K562 (cell line): ENCODE results near the gene FGR. TPM values are rescaled to one million over a fixed set of nuclear protein-coding genes. Genes with fewer than 3 reads are reported as not detected.

Source experiments
- BCOR ChIP-seq: fragments of 450-650 bp; IDR thresholded peaks from 2 replicates; pipeline ENCODE4 v1.6.1; 2016
- CREB5 ChIP-seq: fragments of 250-450 bp; sonication (Bioruptor Pico); IDR thresholded peaks from 2 replicates; pipeline ENCODE4 v1.5.0; 2020; ENCODE audit warnings: mild to moderate bottlenecking
- E2F4 ChIP-seq: sonication (generic); formaldehyde crosslinking; IDR thresholded peaks from 2 replicates; pipeline ENCODE4 v1.8.0; 2022; ENCODE audit warnings: mild to moderate bottlenecking, low read depth, missing genetic modification reagents
- ELK3 ChIP-seq: fragments of 450-650 bp; formaldehyde crosslinking; IDR thresholded peaks from 2 replicates; pipeline ENCODE4 v1.4.0; 2020; ENCODE audit warnings: mild to moderate bottlenecking
- GMEB1 ChIP-seq: fragments of 250-450 bp; sonication (Bioruptor Pico); IDR thresholded peaks from 2 replicates; pipeline ENCODE4 v1.4.0; 2020; ENCODE audit warnings: mild to moderate bottlenecking
- HEY1 ChIP-seq: fragments of 250-450 bp; sonication (Bioruptor Pico); IDR thresholded peaks from 2 replicates; pipeline ENCODE4 v1.5.0; 2020; ENCODE audit warnings: mild to moderate bottlenecking, moderate library complexity, borderline replicate concordance
- HIVEP1 ChIP-seq: fragments of 250-450 bp; sonication (Bioruptor Pico); IDR thresholded peaks from 2 replicates; pipeline ENCODE4 v1.4.0; 2020; ENCODE audit warnings: mild to moderate bottlenecking
- HNRNPH1 ChIP-seq: fragments of 200-400 bp; formaldehyde crosslinking; optimal IDR thresholded peaks from 2 replicates; pipeline ENCODE3; 2017; ENCODE audit warnings: low read depth, mild to moderate bottlenecking, low read length, moderate library complexity
- HNRNPUL1 ChIP-seq: fragments of 200-400 bp; formaldehyde crosslinking; IDR thresholded peaks from 2 replicates; pipeline ENCODE4 v1.6.1; 2017; ENCODE audit warnings: low read length
- LARP7 ChIP-seq: fragments of 450-650 bp; IDR thresholded peaks from 2 replicates; pipeline ENCODE4 v1.6.1; 2016
- NRF1 ChIP-seq, 2 experiments: fragments of 450-650 bp; IDR thresholded peaks in 1 of 2; conservative IDR thresholded peaks in 1 of 2; 2 replicates each; pipeline ENCODE4 v1.6.1; 2014; ENCODE audit warnings: mild to moderate bottlenecking in 2 of 2
- POLR2AphosphoS5 ChIP-seq: IDR thresholded peaks from 2 replicates; pipeline ENCODE4 v1.6.1; 2011; ENCODE audit warnings: mild to moderate bottlenecking, low read depth, low read length, moderate library complexity; ENCODE audit not compliant: control insufficient read depth, insufficient read depth
- PYGO2 ChIP-seq: fragments of 450-650 bp; IDR thresholded peaks from 2 replicates; pipeline ENCODE4 v1.6.1; 2016; ENCODE audit warnings: mild to moderate bottlenecking, missing genetic modification characterization, moderate library complexity, missing compliant biosample characterization
- RHOXF2B ChIP-seq: fragments of 250-450 bp; sonication (Bioruptor Pico); conservative IDR thresholded peaks from 2 replicates; pipeline ENCODE4 v1.5.1; 2021
- SIN3B ChIP-seq: fragments of 450-650 bp; IDR thresholded peaks from 2 replicates; pipeline ENCODE4 v1.6.1; 2017; ENCODE audit warnings: low read depth, mild to moderate bottlenecking, moderate library complexity
- SMARCA5 ChIP-seq: fragments of 450-650 bp; IDR thresholded peaks from 2 replicates; pipeline ENCODE4 v1.6.1; 2016
- SMARCB1 ChIP-seq: IDR thresholded peaks from 2 replicates; pipeline ENCODE4 v1.6.1; 2011; ENCODE audit warnings: improper control_type of control experiment, low read depth; ENCODE audit not compliant: insufficient read length
- SMARCC2 ChIP-seq: fragments of 450-650 bp; IDR thresholded peaks from 2 replicates; pipeline ENCODE4 v1.6.1; 2017; ENCODE audit warnings: antibody characterized with exemption, moderate library complexity, mild to moderate bottlenecking, low read depth
- ZNF121 ChIP-seq: sonication (generic); formaldehyde crosslinking; conservative IDR thresholded peaks from 2 replicates; pipeline ENCODE4 v1.8.0; 2022; ENCODE audit warnings: missing genetic modification reagents
- ZNF134 ChIP-seq: fragments of 250-450 bp; sonication (Bioruptor Pico); conservative IDR thresholded peaks from 2 replicates; pipeline ENCODE4 v1.4.0; 2020
- ZNF224 ChIP-seq: sonication (generic); formaldehyde crosslinking; IDR thresholded peaks from 2 replicates; pipeline ENCODE4 v1.8.0; 2022; ENCODE audit warnings: mild to moderate bottlenecking, missing genetic modification reagents
- ZNF274 ChIP-seq: IDR thresholded peaks from 2 replicates; pipeline ENCODE4 v1.6.1; 2011; ENCODE audit warnings: low read depth, mild to moderate bottlenecking, low read length, moderate library complexity, borderline replicate concordance
- ZNF561 ChIP-seq: fragments of 450-650 bp; formaldehyde crosslinking; conservative IDR thresholded peaks from 2 replicates; pipeline ENCODE4 v1.4.0; 2020; ENCODE audit warnings: mild to moderate bottlenecking, moderate library complexity
- ZNF584 ChIP-seq: fragments of 200-800 bp; sonication (Bioruptor generic); IDR thresholded peaks from 2 replicates; pipeline ENCODE4 v1.6.1; 2016; ENCODE audit warnings: low read depth, mild to moderate bottlenecking, missing genetic modification characterization, missing compliant biosample characterization
- ZNF77 ChIP-seq: fragments of 250-450 bp; sonication (Bioruptor Pico); IDR thresholded peaks from 2 replicates; pipeline ENCODE4 v1.5.0; 2020
- polyA plus RNA-seq, 8 experiments: library from polyadenylated mRNA; depleted of rRNA in 4 of 8; stranded (reverse) in 5 of 8; unstranded in 3 of 8; fragments of >200 nt; fragmentation: Nextera tagmentation in 2 of 8; fragmentation: Illumina TruSeq in 1 of 8; extraction: Ambion mirVana in 2 of 8; extraction: Trizol in 1 of 8; gene quantifications; 2 replicates each; pipeline versions ENCODE4 v1.2.1 to v1.2.3, GENCODE V29; 2011 to 2014; ENCODE audit warnings: inconsistent platforms in 1 of 8, missing spikeins in 1 of 8
- total RNA-seq, 7 experiments: library from RNA; depleted of rRNA in 6 of 7; stranded (reverse); fragments of >200 nt in 6 of 7; fragmentation: Illumina TruSeq in 2 of 7; extraction: Trizol in 2 of 7; gene quantifications; 2 replicates each; pipeline versions ENCODE4 v1.2.1 to v1.2.3, GENCODE V29; 2011 to 2021; ENCODE audit warnings: low replicate concordance in 1 of 7
- TF ChIP-seq, protein P1 (sequence below): sonication (generic); formaldehyde crosslinking; IDR thresholded peaks from 2 replicates; pipeline ENCODE4 v1.8.0; 2022; ENCODE audit warnings: mild to moderate bottlenecking, missing genetic modification reagents

FGR gene
- total and polyA plus RNA-seq, 9 of the 15 experiments (the other 6 are each of a cell fraction or from before 2014, with no cell fraction given) = 0.04 to 0.11 TPM; not detected in 7

GRCh38 chr1:27666791-27667254 is 31.8 kb upstream of the FGR start (continued):
- TF ChIP-seq POLR2AphosphoS5 (no peak), PYGO2 (no peak), RHOXF2B (CRISPR knock-in tag) (no peak), SIN3B (no peak), HIVEP1 (CRISPR knock-in tag) (no peak), ZNF274 (no peak), HEY1 (CRISPR knock-in tag) (no peak), SMARCC2 (no peak; the same call in 1 of the 2 replicates), E2F4 (no peak), LARP7 (0 out of 2 replicates have a peak, but pooled peaks have one; percentile 46), ZNF121 (CRISPR knock-in tag) (no peak), SMARCA5 (no peak), NRF1 (conservative IDR thresholded peaks at IDR 0.05 in 1 of 2, IDR thresholded peaks at IDR 0.05 in 1 of 2) (peak; percentile 6 to 36; a peak in 1 of 4 replicates), HNRNPH1 (no peak), ZNF561 (CRISPR knock-in tag) (no peak), ZNF134 (CRISPR knock-in tag) (no peak), SMARCB1 (no peak), HNRNPUL1 (no peak), CREB5 (no peak), ZNF584 (CRISPR knock-in tag) (no peak), ZNF77 (CRISPR knock-in tag) (no peak), BCOR (0 out of 2 replicates have a peak, but pooled peaks have one; percentile 7), GMEB1 (CRISPR knock-in tag) (no peak), ZNF224 (no peak), ELK3 (CRISPR knock-in tag) (no peak)
- TF ChIP-seq, protein P1, sequence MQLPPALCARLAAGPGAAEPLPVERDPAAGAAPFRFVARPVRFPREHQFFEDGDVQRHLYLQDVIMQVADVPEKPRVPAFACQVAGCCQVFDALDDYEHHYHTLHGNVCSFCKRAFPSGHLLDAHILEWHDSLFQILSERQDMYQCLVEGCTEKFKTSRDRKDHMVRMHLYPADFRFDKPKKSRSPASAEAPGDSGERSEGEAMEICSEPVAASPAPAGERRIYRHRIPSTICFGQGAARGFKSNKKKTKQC (CRISPR knock-in tag) = no peak
